GM20000 (cell line): ENCODE data around the gene C3orf38.

Experiments
- DNase-seq: peaks from one replicate; pipeline ENCODE4 v3.0.0; 2012; ENCODE audit warnings: low spot score
- TF ChIP-seq, protein P1 (sequence below): IDR thresholded peaks from 2 replicates; pipeline ENCODE4 v1.5.1; 2012; ENCODE audit warnings: mild to moderate bottlenecking, control low read depth; ENCODE audit errors: extremely low read depth, missing control alignments

The C3orf38 gene

GRCh38 chr3:88142094-88142624, 7.6 kb upstream of the C3orf38 start:
- TF ChIP-seq, protein P1, sequence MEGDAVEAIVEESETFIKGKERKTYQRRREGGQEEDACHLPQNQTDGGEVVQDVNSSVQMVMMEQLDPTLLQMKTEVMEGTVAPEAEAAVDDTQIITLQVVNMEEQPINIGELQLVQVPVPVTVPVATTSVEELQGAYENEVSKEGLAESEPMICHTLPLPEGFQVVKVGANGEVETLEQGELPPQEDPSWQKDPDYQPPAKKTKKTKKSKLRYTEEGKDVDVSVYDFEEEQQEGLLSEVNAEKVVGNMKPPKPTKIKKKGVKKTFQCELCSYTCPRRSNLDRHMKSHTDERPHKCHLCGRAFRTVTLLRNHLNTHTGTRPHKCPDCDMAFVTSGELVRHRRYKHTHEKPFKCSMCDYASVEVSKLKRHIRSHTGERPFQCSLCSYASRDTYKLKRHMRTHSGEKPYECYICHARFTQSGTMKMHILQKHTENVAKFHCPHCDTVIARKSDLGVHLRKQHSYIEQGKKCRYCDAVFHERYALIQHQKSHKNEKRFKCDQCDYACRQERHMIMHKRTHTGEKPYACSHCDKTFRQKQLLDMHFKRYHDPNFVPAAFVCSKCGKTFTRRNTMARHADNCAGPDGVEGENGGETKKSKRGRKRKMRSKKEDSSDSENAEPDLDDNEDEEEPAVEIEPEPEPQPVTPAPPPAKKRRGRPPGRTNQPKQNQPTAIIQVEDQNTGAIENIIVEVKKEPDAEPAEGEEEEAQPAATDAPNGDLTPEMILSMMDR = no peak

DNA sequence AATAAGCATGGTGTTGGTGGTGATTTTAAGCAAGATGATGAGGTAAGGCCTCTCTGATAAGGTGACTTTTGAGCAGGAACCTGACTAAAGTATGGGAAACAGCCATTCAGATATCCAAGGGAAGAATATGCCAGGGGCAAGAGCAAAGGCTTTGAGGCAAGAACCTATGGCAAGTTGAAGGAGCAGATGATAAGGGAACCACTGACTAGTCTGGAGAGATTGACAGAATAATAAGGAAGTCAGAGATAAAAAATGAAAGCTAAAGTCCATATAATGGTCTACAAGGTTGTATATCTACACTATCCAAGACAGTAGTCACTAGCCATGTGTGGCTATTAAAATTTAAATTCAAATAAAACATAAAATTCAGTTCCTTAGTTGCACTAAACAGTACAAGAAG, 2.5 kb upstream of the C3orf38 start:
- TF ChIP-seq, protein P1 = no peak
- DNase-seq = no peak

More at GRCh38 chr3:88142094-88142624, 7.6 kb upstream of the C3orf38 start:
- no peak for DNase-seq

DNA sequence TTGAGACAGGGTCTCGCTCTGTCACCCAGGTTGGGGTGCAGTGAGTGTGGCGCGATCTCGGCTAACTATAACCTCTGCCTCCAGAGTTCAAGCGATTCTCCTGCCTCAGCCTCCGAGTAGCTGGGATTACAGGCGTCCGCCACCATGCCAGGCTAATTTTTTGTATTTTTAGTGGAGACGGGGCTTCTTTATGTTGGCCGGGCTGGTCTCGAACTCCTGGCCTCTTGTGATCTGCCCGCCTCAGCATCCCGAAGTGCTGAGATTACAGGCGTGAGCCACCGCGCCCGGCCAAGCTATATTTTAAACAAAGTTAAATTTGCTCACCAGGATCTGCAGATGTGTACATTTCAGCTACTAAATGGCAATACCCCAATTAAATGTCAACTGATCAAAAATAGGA, 1.1 kb upstream of the C3orf38 start:
- no peak for DNase-seq
- TF ChIP-seq, protein P1 = no peak

DNA sequence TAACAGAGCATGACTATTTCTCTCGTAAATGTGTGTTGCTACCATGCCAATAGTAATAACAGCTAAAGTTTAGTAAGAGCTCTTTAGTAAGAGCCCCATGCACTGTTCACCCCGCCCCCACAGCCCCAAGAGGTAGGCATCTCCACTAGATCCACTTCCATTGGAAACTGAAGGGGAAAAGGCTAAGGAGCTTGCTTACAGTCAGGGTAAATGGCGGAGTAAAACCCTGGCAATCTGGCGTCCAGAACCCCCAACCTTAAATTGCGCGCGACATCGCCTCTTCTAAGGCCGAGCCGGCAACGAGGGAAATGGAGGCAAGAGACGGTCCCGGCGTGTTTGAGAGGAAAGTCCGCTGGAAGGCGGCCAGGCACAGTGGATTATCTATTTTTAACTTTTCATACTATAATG, 654 bp upstream of the C3orf38 start:
- no peak for DNase-seq
- TF ChIP-seq, protein P1 = no peak

DNA sequence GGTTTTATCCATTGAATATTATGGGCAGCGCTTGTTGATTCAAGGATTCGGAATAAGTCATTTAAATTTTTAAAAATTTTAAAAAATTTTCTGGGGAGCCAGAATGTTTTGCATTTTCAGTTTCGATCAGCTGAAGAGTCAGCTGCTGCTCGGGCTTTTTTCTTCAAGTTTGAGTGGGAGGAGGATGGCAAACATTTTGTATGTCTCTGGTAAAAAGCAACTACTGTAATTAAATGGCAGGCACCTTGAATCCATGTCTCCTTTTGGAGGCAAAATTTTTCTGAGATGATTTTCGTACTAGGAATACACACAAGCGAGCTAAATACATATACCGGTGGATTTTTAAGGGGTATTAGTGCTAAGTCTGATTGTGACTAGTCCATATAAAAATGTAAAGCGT, 612 bp downstream of the C3orf38 start:
- peak; percentile 56 for DNase-seq
- TF ChIP-seq, protein P1 = no peak

DNA sequence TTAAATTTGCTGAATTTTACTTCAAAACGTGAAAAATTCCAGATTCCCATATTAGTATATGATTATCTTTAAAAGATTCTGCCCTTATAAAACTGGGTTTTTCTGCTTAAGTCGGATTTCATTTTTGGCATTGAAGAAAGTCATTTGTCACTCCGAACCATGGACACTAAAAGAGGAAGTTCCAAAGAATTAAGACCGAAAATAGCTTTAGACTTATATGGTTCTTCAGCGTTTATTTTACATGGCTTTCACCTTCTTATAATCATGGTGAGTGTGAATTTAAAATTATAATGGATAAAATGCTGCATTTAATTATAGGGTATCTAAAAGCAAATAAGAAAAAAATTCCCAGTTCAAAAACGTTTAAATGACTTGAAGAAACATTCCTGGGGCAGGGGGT, 1.0 kb downstream of the C3orf38 start:
- DNase-seq = peak; percentile 7

DNA sequence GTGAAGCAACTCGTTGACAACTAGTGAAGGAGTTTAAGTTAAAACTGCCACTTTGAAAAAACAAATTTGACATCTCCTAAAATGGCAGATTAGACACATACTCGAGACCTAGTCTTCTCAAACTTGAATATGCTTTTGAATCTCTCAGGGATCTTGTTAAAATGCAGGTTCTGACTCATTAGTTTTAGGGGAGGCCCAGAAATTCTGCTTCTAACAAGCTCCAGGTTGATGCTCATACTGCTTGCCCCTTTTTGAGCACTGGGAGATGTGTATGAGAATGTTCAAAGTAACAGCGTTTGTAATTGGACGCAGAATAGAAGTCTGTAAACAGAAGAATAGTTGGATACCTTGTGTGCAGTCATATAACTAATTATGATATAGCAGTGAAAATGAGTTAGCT, 1.6 kb downstream of the C3orf38 start:
- TF ChIP-seq, protein P1 = no peak
- DNase-seq = peak; percentile 8

More for the DNA sequence above, 1.0 kb downstream of the C3orf38 start:
- TF ChIP-seq, protein P1 = no peak
